Upper lobe of left lung (tissue), 6 donors: ENCODE results near the gene ADAMTS12. TPM values are rescaled to one million over a fixed set of nuclear protein-coding genes. Genes with fewer than 3 reads are reported as not detected.

Experiments used
- ATAC-seq, 2 donors: fragments of 200-7000 bp; cut with Tn5 transposase; one replicate each; pipeline ENCODE4 v1.9.1; 2022; ENCODE audit warnings: mild to moderate bottlenecking in 2 of 2, moderate library complexity in 2 of 2; ENCODE audit not compliant: low FRiP score in 2 of 2
- DNase-seq, 2 donors: peaks; one replicate each; pipeline ENCODE4 v3.0.0-alpha.2; 2019 to 2020
- H3K27ac ChIP-seq, 4 donors: fragments of 200-600 bp; sonication (generic); one replicate each; pipeline ENCODE4 v1.5.1; 2016 to 2019
- H3K27me3 ChIP-seq, 4 donors: fragments of 200-600 bp; sonication (generic); one replicate each; pipeline ENCODE4 v1.5.1; 2017 to 2019
- H3K36me3 ChIP-seq, 4 donors: fragments of 200-600 bp; sonication (generic); one replicate each; pipeline ENCODE4 v1.5.1; 2016 to 2019
- H3K4me1 ChIP-seq, 4 donors: fragments of 200-600 bp; sonication (generic); one replicate each; pipeline ENCODE4 v1.5.1; 2018 to 2019
- H3K4me3 ChIP-seq, 4 donors: fragments of 200-600 bp; sonication (generic); one replicate each; pipeline ENCODE4 v1.5.1; 2017 to 2019; ENCODE audit warnings: mild to moderate bottlenecking in 2 of 4, moderate library complexity in 1 of 4
- H3K9me3 ChIP-seq, 4 donors: fragments of 200-600 bp; sonication (generic); one replicate each; pipeline ENCODE4 v1.5.1; 2018 to 2019
- CTCF ChIP-seq, 6 experiments: fragments of 450-650 bp in 4 of 6; fragments of 200-600 bp in 2 of 6; sonication (generic) in 2 of 6; IDR thresholded peaks; one replicate each; pipeline ENCODE4 v1.5.1; 2016 to 2019; ENCODE audit warnings: antibody characterized with exemption in 6 of 6
- EP300 ChIP-seq, 4 donors: sonication (generic); formaldehyde crosslinking; IDR thresholded peaks; one replicate each; pipeline ENCODE4 v1.5.1; 2017; ENCODE audit warnings: antibody characterized with exemption in 4 of 4, control low read depth in 2 of 4
- POLR2A ChIP-seq, 4 donors: fragments of 450-650 bp; IDR thresholded peaks; one replicate each; pipeline ENCODE4 v1.5.1; 2016 to 2017; ENCODE audit warnings: antibody characterized with exemption in 4 of 4, mild to moderate bottlenecking in 2 of 4
- POLR2AphosphoS5 ChIP-seq, 2 donors: sonication (generic); formaldehyde crosslinking; IDR thresholded peaks; one replicate each; pipeline ENCODE4 v1.5.1; 2017; ENCODE audit warnings: antibody characterized with exemption in 2 of 2
- WGBS, 2 donors: methylation state at CpG; one replicate each; pipeline ENCODE4 v1.1.5; 2017 to 2018; 5-methylcytosine and 5-hydroxymethylcytosine counted together
- total RNA-seq, 6 donors: library from RNA; depleted of rRNA in 4 of 6; stranded (reverse); fragments of >200 nt in 4 of 6; gene quantifications; one replicate each; pipeline versions ENCODE4 v1.1.0 to v1.2.1, GENCODE V29; 2016 to 2021
- donor health status: DM: no; HTN: no; CAD: no; lungs with moderate emphysema.
- donor health status: DM: no; HTN: yes; CAD: no; lungs with severe emphysema.

ADAMTS12 gene
- total RNA-seq, 6 donors from 2014 or later: 2.3 to 16.8 (median 7.4) TPM

- H3K27me3 ChIP-seq: no peaks in the 10 kb centered on the region
- WGBS, 2 donors: 42 to 55% methylated on average over 11 to 12 of the region's 12 CpGs
- H3K27ac ChIP-seq: no peak overlapping the region
- no peaks in the 10 kb centered on the region for H3K9me3 ChIP-seq
- H3K4me1 ChIP-seq: no peaks in the 10 kb centered on the region
- H3K36me3 ChIP-seq: no peaks in the 10 kb centered on the region
- DNase-seq (no peak), ATAC-seq (peak in 1 of 2 donors; percentile 34)
- no peak overlapping the region for H3K4me3 ChIP-seq
- TF ChIP-seq POLR2A (IDR thresholded peaks at IDR 0.05) (no peak), EP300 (IDR thresholded peaks at IDR 0.05) (no peak), POLR2AphosphoS5 (IDR thresholded peaks at IDR 0.05) (no peak), CTCF (IDR thresholded peaks at IDR 0.05) (no peak)
Measured at GRCh38 chr5:33641744-33642505, 249.9 kb downstream of the ADAMTS12 start.

GRCh38 chr5:33639474-33639873, 252.3 kb downstream of the ADAMTS12 start:
- no peaks in the 10 kb centered on the region for H3K36me3 ChIP-seq
- no peaks in the 10 kb centered on the region for H3K27me3 ChIP-seq
- ATAC-seq (no peak), DNase-seq (no peak)
- no peaks in the 10 kb centered on the region for H3K4me1 ChIP-seq
- no peak overlapping the region for H3K4me3 ChIP-seq
- H3K9me3 ChIP-seq: no peaks in the 10 kb centered on the region
- H3K27ac ChIP-seq: no peak overlapping the region
- WGBS, 2 donors: 71 to 76% methylated on average over 7 of the region's 7 CpGs
- TF ChIP-seq EP300 (IDR thresholded peaks at IDR 0.05) (no peak), POLR2AphosphoS5 (IDR thresholded peaks at IDR 0.05) (no peak), POLR2A (IDR thresholded peaks at IDR 0.05) (no peak), CTCF (IDR thresholded peaks at IDR 0.05) (no peak)

GRCh38 chr5:33637011-33637410, 254.8 kb downstream of the ADAMTS12 start:
- H3K36me3 ChIP-seq: no peaks in the 10 kb centered on the region
- no peak for TF ChIP-seq EP300 (IDR thresholded peaks at IDR 0.05)
- TF ChIP-seq POLR2A (IDR thresholded peaks at IDR 0.05): no peak
- no peak for TF ChIP-seq POLR2AphosphoS5 (IDR thresholded peaks at IDR 0.05)
- TF ChIP-seq CTCF (IDR thresholded peaks at IDR 0.05): no peak
- ATAC-seq: no peak

GRCh38 chr5:33635582-33635981, 256.2 kb downstream of the ADAMTS12 start:
- ATAC-seq (no peak), DNase-seq (no peak)
- Histone ChIP-seq H3K4me1 (no peaks in the 10 kb centered on the region), H3K27me3 (no peaks in the 10 kb centered on the region), H3K4me3 (no peak overlapping the region), H3K27ac (no peak overlapping the region), H3K36me3 (no peaks in the 10 kb centered on the region), H3K9me3 (no peaks in the 10 kb centered on the region)
- 48 to 53% methylated on average over 3 of the region's 3 CpGs for WGBS, 2 donors
- TF ChIP-seq CTCF (IDR thresholded peaks at IDR 0.05): no peak
- TF ChIP-seq POLR2A (IDR thresholded peaks at IDR 0.05): no peak
- TF ChIP-seq POLR2AphosphoS5 (IDR thresholded peaks at IDR 0.05): no peak
- TF ChIP-seq EP300 (IDR thresholded peaks at IDR 0.05): no peak

More at GRCh38 chr5:33637011-33637410, 254.8 kb downstream of the ADAMTS12 start:
- WGBS, 2 donors: 47 to 78% methylated on average over 2 to 3 of the region's 3 CpGs
- Histone ChIP-seq H3K4me3 (no peak overlapping the region), H3K27ac (no peak overlapping the region), H3K4me1 (no peaks in the 10 kb centered on the region), H3K27me3 (no peaks in the 10 kb centered on the region), H3K9me3 (no peaks in the 10 kb centered on the region)
- DNase-seq: no peak

- WGBS, 2 donors: 95 to 96% methylated on average over 2 of the region's 2 CpGs
- Histone ChIP-seq H3K27me3 (no peaks in the 10 kb centered on the region), H3K27ac (no peak overlapping the region), H3K9me3 (no peaks in the 10 kb centered on the region), H3K4me3 (no peak overlapping the region), H3K36me3 (no peaks in the 10 kb centered on the region), H3K4me1 (no peaks in the 10 kb centered on the region)
- DNase-seq (no peak), ATAC-seq (no peak)
- TF ChIP-seq EP300 (IDR thresholded peaks at IDR 0.05): no peak
- TF ChIP-seq CTCF (IDR thresholded peaks at IDR 0.05): no peak
- TF ChIP-seq POLR2AphosphoS5 (IDR thresholded peaks at IDR 0.05): no peak
- no peak for TF ChIP-seq POLR2A (IDR thresholded peaks at IDR 0.05)
Measured at GRCh38 chr5:33633699-33634098, 258.1 kb downstream of the ADAMTS12 start.
